Brain pericyte (primary cell): ENCODE data around the gene DLG2.
"Not testable (repeated sequence)": the region's sequence is repeated elsewhere in the genome, so short reads cannot be mapped to it uniquely, and the experiment has no call there.

Experiments used
- DNase-seq: peaks from one replicate; pipeline ENCODE4 v3.0.0-alpha.2; 2012; ENCODE audit warnings: low read depth, low spot score

Gene DLG2

GRCh38 chr11:85115798-85116197, 511.3 kb downstream of the DLG2 start:
- no peak for DNase-seq

- DNase-seq = no peak
These were observed 512.4 kb downstream of the DLG2 start for GRCh38 chr11:85114786-85115185.

- not testable (repeated sequence) for DNase-seq
These were observed 516.9 kb downstream of the DLG2 start for GRCh38 chr11:85110246-85110645.

GRCh38 chr11:85109141-85109540, 518.0 kb downstream of the DLG2 start:
- DNase-seq = no peak

- DNase-seq = no peak
These were observed 521.3 kb downstream of the DLG2 start for GRCh38 chr11:85105868-85106267.

DNA sequence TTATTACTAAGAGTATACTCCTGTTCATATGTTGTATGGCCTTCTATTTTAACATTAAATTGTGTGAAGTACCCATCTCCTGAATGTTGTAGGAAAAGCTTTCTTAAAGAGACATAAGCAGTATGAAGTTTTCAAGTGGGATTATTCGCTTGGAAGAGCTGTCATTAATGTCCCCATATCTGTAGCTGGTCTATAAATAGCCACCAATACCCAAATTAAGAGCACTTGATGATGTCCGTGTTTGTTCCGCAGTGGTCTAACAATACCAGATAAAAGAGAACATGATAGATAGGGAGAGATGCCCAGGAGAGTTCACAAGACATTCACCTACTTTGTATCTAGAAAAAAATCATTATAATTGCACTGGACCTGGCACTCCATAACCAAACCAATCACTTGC, 527.6 kb downstream of the DLG2 start:
- DNase-seq = no peak

DNA sequence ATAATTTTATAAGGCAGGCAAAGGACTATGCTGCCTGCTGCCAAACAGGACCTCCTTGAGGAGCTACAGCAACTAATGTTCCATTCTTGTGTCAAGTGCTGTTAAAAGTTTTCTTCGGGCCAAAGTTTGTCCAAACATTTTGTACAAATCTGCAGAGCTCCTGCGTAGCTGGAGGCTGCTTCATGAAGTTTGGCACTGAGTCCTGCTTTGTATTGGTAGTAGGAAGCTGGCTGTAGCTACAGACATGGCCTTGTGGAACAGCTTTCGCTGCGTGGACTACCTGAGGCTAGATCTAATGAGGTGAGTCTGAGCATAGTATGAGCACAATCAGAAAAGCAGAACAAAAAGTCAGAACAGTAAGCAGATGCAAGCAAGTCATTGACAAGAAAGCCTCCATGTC, 528.1 kb downstream of the DLG2 start:
- DNase-seq = no peak

- DNase-seq = no peak
These were observed 530.2 kb downstream of the DLG2 start for GRCh38 chr11:85096939-85097338.

DNA sequence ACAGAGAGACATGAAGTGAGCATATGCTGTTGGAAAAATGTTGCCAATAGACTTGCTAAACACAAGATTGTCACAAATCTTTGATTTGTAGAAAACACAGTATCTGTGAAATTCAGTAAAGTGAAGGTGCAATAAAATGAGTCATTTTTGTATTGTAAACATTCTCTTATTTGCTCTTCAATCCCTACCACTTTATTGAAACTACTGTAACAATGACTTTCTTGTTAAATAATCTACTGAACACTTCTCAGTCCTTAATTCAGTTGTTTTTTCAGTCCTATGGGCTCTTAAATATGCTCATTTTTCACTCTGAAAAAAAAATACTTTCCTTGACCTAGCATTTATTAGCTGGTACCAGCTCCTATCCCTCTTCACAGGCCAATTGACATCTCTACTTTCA, 531.9 kb downstream of the DLG2 start:
- DNase-seq = no peak

- DNase-seq = no peak
These were observed 532.3 kb downstream of the DLG2 start for GRCh38 chr11:85094795-85095194.

DNA sequence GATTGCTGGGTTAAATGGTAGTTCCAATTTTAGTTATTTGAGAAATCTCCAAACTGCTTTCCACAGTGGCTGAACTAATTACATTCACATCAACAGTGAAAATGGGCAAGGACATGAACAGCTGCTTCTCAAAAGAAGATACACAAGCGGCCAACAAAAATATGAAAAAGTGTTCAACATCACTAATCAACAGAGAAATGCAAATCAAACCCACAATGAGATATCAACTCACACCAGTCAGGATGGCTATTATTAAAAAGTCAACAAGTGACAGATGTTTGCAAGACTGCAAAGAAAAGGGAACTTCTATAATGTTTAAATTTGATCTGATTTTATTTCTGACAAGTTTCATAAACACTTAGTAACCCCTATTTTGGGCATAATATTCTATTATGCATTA, 537.5 kb downstream of the DLG2 start:
- no peak for DNase-seq

- no peak for DNase-seq
These were observed 538.9 kb downstream of the DLG2 start for GRCh38 chr11:85088286-85088685.

DNA sequence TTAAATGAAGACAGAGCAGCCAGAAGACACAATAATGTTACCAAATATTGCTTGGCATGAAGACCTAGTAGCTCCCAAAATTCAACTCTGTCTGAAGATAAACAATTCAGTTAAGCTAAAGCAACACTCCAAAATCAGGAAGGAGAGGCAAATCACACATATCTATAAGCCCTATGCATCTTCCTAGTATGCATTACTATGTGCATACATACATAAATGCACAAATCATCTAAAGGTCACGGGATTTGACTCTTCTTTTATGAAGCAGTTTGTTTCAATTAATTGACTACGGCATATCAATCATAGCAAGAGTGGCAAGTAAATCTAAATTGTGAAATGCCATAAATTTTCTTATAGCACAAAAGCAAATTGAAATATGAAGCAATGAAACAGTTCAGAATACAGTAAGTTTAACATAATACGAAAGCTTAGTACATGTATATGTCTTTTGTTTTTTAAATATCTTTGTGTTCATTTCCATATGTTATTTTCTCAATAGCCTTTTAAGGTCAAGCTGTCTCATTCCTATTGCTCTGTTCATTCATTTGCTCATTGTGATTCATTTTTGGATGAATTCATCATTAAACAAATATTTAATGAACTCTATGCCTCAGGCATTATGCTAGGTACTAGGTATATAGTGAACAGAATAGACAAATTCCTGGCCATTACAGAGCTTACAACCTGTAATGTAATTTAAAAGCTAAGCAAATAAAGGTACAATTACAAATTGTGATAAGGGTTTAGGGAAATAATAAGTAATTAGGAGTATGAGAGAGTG, 540.5 kb downstream of the DLG2 start:
- DNase-seq = no peak

GRCh38 chr11:85076535-85077330, 550.4 kb downstream of the DLG2 start:
- DNase-seq = no peak

DNA sequence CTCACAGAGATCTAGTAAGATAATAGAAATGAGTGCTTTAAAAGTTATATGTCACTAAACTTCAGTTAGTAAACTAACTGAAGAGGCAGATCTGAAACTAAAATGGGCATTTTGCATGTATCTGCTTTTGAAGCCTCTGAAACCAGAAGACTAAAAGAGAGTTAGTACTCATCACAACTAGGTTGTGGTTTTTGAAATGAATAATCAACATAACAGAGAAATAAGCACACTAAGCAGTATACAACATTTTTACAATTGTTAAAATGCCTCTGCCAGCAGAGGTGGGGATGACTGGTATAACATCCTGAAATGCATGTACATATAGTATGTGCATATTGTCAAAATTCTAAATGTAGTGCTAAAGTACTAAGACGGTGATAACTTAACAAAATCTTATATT, 564.5 kb downstream of the DLG2 start:
- no peak for DNase-seq

- DNase-seq = no peak
These were observed 574.5 kb downstream of the DLG2 start for GRCh38 chr11:85052636-85053035.

DNA sequence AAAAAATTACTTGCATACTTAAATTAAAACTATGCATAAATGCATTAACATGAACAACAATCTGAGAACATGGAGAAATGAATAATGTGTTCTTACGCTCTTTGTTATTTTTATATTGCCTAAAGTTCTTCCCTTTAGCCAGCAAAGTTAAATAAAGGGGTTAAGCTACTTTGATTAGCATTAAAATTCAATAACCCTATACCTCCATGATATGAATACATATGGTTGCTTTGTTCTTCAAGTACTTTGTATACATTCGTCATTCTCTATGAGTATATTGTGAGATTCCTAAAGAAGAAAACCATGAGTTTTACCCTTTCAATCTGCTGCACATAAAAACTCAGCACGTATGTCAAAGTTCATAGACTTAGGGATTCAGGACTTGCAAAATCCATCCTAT, 578.3 kb downstream of the DLG2 start:
- no peak for DNase-seq

DNA sequence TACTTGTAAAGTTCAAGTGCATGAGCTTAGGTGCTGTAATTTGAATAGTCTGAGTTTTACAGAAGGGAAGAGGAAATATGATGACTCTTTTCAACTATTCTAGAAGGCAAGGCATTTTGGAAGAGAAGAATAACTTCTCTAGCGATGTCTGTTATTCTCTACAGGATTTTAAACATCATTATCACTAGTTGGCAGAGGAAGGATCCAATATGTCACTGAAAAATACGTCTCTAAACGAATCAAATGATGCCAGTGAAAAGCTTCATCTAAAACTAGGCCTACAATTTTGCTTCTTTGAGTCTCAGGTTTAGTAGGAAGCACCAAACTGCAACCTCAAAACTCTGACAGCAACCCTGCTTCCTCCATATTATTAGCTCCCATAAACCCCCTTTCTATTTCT, 581.4 kb downstream of the DLG2 start:
- no peak for DNase-seq

- no peak for DNase-seq
These were observed 582.2 kb downstream of the DLG2 start for GRCh38 chr11:85044911-85045310.

- no peak for DNase-seq
These were observed 584.8 kb downstream of the DLG2 start for GRCh38 chr11:85042361-85042760.

GRCh38 chr11:85040166-85040565, 587.0 kb downstream of the DLG2 start:
- DNase-seq = peak; percentile 36

DNA sequence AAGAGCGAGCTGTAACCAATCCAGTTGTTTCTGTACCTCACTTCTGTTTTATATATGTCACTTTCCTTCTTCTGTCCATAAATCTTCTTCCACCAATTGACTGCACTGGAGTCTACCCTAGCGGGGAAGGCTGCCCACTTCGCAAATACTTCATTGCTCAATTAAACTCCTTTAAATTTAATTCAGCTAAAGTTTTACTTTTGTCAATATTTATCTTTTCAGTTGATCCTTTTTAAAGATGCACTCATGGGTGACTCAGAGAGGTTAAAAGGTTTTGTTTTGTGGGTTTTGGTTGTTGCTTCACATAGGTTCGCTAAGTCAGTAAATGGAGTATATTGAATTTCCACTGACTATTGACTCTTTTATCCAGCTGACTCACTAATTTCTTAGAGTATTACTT, 597.2 kb downstream of the DLG2 start:
- peak; percentile 66 for DNase-seq
